SK-N-SH treated with all-trans-retinoic acid at 6 μM for 48 hours (cell line): Measurements from ENCODE around the gene VPS13A.

Experiments
- ARNTL ChIP-seq: fragments of 450-650 bp; formaldehyde crosslinking; IDR thresholded peaks from 2 replicates; pipeline ENCODE4 v1.5.0; 2020; ENCODE audit warnings: low read depth, mild to moderate bottlenecking, moderate library complexity, borderline replicate concordance
- CREB5 ChIP-seq: fragments of 250-450 bp; sonication (Bioruptor Pico); IDR thresholded peaks from 2 replicates; pipeline ENCODE4 v1.5.1; 2020; ENCODE audit warnings: low read depth, mild to moderate bottlenecking, moderate library complexity
- ESRRG ChIP-seq: fragments of 250-450 bp; sonication (Bioruptor Pico); IDR thresholded peaks from 2 replicates; pipeline ENCODE4 v1.6.1; 2021; ENCODE audit warnings: mild to moderate bottlenecking
- GLIS3 ChIP-seq: fragments of 250-450 bp; sonication (Bioruptor Pico); IDR thresholded peaks from 2 replicates; pipeline ENCODE4 v1.5.0; 2020; ENCODE audit warnings: mild to moderate bottlenecking, moderate library complexity
- PATZ1 ChIP-seq: fragments of 250-450 bp; sonication (Bioruptor Pico); IDR thresholded peaks from 2 replicates; pipeline ENCODE4 v1.8.0; 2020; ENCODE audit warnings: mild to moderate bottlenecking, moderate library complexity, borderline replicate concordance
- RARB ChIP-seq: fragments of 250-450 bp; sonication (Bioruptor Pico); IDR thresholded peaks from 2 replicates; pipeline ENCODE4 v1.8.0; 2021; ENCODE audit warnings: mild to moderate bottlenecking, moderate library complexity
- SNAI2 ChIP-seq: fragments of 250-450 bp; sonication (Bioruptor Pico); IDR thresholded peaks from 2 replicates; pipeline ENCODE4 v1.5.0; 2020; ENCODE audit warnings: mild to moderate bottlenecking, moderate library complexity
- TCF4 ChIP-seq: fragments of 250-450 bp; sonication (Bioruptor Pico); IDR thresholded peaks from 2 replicates; pipeline ENCODE4 v1.8.0; 2021; ENCODE audit warnings: mild to moderate bottlenecking, moderate library complexity, borderline replicate concordance
- TOX ChIP-seq: fragments of 250-450 bp; sonication (Bioruptor Pico); IDR thresholded peaks from 2 replicates; pipeline ENCODE4 v1.8.0; 2021; ENCODE audit warnings: mild to moderate bottlenecking, moderate library complexity, borderline replicate concordance
- ZC3H10 ChIP-seq: fragments of 250-450 bp; sonication (Bioruptor Pico); IDR thresholded peaks from 2 replicates; pipeline ENCODE4 v1.5.1; 2021; ENCODE audit warnings: mild to moderate bottlenecking, moderate library complexity
- ZFP3 ChIP-seq: fragments of 250-450 bp; sonication (Bioruptor Pico); IDR thresholded peaks from 2 replicates; pipeline ENCODE4 v1.5.0; 2020; ENCODE audit warnings: mild to moderate bottlenecking, moderate library complexity
- ZFP30 ChIP-seq: fragments of 450-650 bp; formaldehyde crosslinking; IDR thresholded peaks from 2 replicates; pipeline ENCODE4 v1.5.0; 2022; ENCODE audit warnings: mild to moderate bottlenecking, moderate library complexity
- ZNF565 ChIP-seq: fragments of 450-650 bp; formaldehyde crosslinking; conservative IDR thresholded peaks from 2 replicates; pipeline ENCODE4 v1.5.0; 2020; ENCODE audit warnings: low read depth, mild to moderate bottlenecking, moderate library complexity
- ZNF70 ChIP-seq: fragments of 450-650 bp; formaldehyde crosslinking; IDR thresholded peaks from 2 replicates; pipeline ENCODE4 v1.5.0; 2020; ENCODE audit warnings: mild to moderate bottlenecking, moderate library complexity

GRCh38 chr9:77457916-77458592, 280.7 kb downstream of the VPS13A start:
- TF ChIP-seq ZFP30 (CRISPR knock-in tag): no peak
- no peak for TF ChIP-seq ZNF70 (CRISPR knock-in tag)
- TF ChIP-seq ZC3H10 (CRISPR knock-in tag): no peak
- no peak for TF ChIP-seq ARNTL (CRISPR knock-in tag)
- TF ChIP-seq RARB (CRISPR knock-in tag): no peak
- TF ChIP-seq TOX (CRISPR knock-in tag): no peak
- no peak for TF ChIP-seq ESRRG (CRISPR knock-in tag)
- no peak for TF ChIP-seq CREB5 (CRISPR knock-in tag)
- TF ChIP-seq SNAI2 (CRISPR knock-in tag): no peak
- TF ChIP-seq TCF4 (CRISPR knock-in tag): no peak
- TF ChIP-seq PATZ1 (CRISPR knock-in tag): no peak
- TF ChIP-seq ZFP3: no peak
- no peak for TF ChIP-seq GLIS3 (CRISPR knock-in tag)
- TF ChIP-seq ZNF565 (CRISPR knock-in tag): no peak
